GM19397 (cell line): ENCODE results near the gene CAMK1D.

Experiments used
- ATAC-seq: cut with Tn5 transposase; IDR thresholded peaks from one replicate; pipeline ENCODE4 v1.9.1; 2021; ENCODE audit warnings: mild to moderate bottlenecking, moderate library complexity; ENCODE audit not compliant: unreplicated experiment

Gene CAMK1D

DNA sequence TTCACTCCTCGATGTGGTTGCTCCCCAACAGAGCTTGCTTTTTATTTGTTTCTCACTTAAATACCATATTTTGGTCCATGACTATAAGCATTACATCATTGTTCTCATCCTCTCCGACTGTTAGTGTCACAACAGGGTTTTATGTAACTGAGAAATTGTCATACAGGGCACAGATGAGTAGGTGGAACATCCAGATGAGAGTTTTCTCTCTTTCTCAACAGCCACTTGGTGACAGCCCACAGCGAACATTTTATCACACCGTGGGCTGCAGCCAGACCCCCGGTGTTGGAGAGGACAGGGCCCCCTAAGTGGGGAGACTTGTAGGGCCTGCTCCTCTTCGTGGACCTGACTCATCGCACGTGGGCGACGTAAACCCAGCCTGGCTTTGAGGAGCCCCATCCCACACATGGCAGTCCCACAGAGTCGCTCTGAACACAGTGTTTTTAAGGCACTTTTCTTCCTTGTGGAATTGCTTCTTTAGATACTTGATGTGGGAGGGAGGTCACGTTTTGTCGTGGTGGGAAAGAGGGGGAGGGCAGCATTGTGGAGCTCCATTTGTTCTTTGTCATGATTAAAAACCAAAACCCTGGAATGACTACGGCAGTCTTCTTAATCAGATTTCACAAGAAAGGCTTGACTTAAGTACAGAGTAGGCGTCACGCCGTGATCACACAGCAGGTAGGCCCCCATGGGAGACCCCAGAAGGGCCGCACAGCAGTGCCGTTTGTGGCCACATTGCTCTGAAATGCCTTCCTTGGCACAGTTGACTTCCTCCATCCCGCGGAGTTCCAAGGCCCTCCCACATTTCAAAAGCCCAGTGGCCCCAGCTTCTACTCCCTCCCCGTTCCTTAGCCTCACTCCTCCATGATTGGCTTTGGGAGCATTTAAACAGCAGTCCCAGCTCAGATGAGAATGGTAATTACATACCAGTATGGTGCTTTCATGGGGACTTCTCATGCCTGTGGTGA, 431.6 kb downstream of the CAMK1D start:
- no peak for ATAC-seq

- no peak for ATAC-seq
Observed at GRCh38 chr10:12781976-12782375, 432.6 kb downstream of the CAMK1D start.

- no peak for ATAC-seq
Observed at GRCh38 chr10:12782537-12782936, 433.2 kb downstream of the CAMK1D start.

DNA sequence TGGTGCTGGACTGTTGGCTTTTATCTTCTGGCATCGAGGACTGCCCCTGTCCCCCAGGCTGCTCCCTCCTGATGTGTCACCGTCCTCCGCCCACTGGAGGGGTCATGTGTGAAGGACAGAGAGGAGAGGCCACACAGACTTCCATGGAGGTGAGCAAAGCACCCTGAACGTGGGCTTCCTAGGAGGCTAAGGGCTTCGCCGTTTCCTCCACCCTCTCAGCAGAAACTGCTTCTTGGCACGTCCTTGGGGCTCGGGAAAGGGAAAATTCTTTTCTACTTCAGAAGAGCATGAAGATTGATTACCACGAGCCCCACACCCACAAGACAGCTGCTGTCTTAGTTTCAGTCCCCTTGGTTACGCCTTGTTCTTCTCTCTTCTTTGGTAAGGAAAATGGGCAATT, 433.9 kb downstream of the CAMK1D start:
- no peak for ATAC-seq

- ATAC-seq = no peak
Observed at GRCh38 chr10:12784646-12785045, 435.3 kb downstream of the CAMK1D start.

DNA sequence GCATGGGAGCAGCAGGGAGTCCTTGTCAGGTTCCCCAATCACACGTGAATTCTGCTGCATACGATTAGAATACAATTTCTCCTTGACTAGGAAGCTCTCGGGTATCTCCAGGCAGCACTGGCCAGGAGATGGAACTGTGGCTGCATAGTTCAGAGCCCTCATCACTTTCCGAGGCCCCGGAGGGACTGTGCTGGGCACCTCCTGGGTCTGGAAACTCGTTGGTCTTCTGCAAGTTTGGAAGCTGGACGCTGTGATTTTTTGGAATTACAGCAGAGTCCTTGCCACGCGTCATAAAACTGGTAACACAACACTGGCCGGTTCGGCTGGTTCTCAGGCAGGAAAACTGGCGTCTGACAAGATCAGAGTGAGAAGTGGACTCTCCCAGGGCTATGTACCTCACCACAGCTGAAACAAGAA, 436.1 kb downstream of the CAMK1D start:
- ATAC-seq = no peak

GRCh38 chr10:12787297-12787696, 437.9 kb downstream of the CAMK1D start:
- ATAC-seq = no peak

DNA sequence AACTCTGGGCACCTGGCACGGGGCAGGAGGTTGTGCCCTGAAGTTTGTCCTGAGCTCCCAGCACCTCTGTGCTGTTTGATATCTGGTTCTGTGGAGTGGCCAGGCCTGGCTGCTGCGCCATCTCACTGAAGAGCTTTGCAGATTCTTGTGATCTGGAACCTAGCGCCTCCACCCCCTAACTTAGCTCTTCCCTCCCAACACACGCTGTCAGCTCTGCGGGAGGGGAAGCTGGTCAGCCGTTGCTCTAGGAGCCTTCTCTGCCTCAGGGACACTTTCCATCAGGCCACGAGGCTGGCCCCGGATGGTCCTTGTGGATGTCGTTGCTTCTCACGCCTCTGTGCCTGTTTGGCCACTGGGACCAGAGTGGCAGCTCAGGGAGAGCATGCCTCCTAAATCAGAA, 438.9 kb downstream of the CAMK1D start:
- no peak for ATAC-seq

DNA sequence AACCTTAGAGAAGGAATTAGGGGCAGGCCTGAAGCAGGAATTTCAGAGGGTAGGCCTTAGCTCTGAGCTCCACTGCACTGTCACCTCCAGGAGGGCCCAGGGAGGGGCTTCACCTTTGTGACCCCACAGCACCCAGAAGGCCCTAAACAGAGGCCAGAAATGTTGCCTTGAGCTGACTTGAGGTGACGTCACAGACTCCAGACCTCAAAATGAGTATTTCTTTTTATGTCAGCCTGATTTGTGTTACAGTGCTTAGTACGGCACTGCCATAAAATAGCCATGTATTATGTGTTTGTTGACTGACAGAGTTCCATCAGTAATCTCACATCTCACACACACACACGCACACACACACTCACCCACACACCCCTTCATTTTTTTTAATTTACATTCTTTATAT, 440.9 kb downstream of the CAMK1D start:
- no peak for ATAC-seq

GRCh38 chr10:12791728-12792127, 442.4 kb downstream of the CAMK1D start:
- no peak for ATAC-seq

DNA sequence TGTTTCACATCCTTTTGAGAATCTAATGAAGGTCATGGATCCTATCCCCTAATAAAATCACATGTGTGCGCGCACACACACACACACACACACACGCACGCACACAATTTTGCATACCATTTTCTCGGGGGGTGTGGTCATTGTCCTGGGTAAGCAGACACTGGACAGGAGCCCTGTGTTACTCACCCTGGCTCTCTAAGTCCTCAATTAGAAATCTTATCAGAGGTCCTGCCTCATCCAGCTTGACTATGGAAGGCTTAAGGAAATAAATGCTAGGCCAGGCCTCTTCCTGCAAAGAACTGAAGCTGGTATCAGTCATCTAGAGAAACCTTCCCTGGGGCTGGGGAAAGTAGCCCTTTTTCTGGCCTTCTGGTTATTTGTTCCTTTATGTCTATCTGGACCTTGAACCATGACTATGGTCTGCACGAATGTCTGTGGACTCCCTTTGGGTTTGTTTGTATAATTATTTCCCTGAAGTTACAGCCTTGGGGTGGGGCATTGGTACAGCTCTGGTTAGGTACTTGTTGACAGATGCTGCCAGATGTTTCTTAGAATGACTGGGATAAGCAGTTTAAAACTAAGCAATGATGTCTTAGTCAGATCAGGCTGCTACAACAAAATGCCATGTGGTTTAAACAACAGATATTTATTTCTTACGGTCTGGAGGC, 443.7 kb downstream of the CAMK1D start:
- no peak for ATAC-seq

DNA sequence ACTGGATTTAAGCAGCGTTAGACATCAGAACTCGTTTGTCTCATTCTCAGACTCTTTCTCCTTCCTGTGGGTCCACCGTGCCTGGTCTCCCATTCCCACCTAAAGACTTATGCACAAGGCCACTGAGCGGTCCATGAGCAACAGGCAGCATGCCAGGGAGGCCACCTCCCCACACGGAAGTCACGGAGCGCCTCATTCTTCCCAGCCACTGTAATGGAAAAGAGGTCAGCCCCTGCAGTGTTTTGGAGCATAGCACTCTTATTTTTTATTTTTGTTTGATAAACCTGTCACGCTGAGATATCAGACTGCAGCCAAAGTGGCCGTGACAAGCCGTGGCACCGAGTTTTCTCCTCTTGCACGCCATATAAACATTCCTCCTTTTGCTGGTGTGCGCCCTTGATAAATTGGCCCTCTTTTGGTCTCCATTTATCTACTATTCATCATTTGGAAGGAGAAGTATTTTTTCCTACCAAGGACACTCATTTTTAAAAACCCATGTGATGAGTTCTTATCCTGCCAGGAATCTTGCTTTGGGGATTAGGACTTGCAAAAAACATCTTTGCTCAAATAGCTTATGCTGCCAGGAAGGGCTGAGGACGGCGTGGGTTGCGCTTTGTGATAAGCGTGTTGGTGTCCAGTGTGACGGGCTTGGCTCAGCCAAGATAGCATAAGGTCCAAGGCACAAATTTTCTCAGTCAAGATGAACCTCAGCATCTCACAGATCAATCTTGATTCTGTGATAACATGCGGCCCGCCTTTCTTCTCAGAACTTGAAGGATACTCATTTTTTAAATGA, 446.2 kb downstream of the CAMK1D start:
- no peak for ATAC-seq

- ATAC-seq = no peak
Observed at GRCh38 chr10:12796401-12797160, 447.2 kb downstream of the CAMK1D start.

- no peak for ATAC-seq
Observed at GRCh38 chr10:12797471-12798262, 448.3 kb downstream of the CAMK1D start.

DNA sequence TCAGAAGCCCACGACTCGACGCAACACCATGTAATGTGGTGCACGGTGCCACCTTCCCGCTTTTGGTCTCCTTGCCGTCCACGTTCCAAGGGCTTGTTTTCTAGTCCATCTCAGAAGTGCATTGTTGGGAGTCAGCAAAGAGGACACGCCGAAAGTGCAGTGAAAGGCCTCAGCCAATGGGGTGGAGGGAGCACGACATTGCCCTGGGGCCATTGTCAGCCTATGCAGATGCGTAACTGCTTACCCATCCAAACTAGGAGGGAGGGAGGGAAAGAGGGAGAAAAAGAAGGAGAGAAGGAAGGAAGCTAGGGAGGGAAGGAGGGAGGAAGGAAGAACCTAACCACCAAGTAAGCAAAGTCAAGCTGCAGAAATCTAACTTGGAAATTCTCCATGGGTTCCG, 449.8 kb downstream of the CAMK1D start:
- no peak for ATAC-seq

GRCh38 chr10:12799714-12800113, 450.4 kb downstream of the CAMK1D start:
- no peak for ATAC-seq

- no peak for ATAC-seq
Observed at GRCh38 chr10:12800302-12800701, 451.0 kb downstream of the CAMK1D start.

- ATAC-seq = no peak
Observed at GRCh38 chr10:12801214-12802087, 452.1 kb downstream of the CAMK1D start.

GRCh38 chr10:12803776-12804175, 454.4 kb downstream of the CAMK1D start:
- ATAC-seq = no peak
